OCI-LY7 (cell line): ENCODE data around the gene NCOA7. TPM values are rescaled to one million over a fixed set of nuclear protein-coding genes. Genes with fewer than 3 reads are reported as not detected.

Source experiments
- BruUV-seq: library from RNA; stranded (reverse); fragments of 400-500 nt; replicated peaks from 2 replicates; lab custom pipeline; 2021; lab: Mats Ljungman, UMichigan
- CTCF ChIA-PET: fragments of 300-600 bp; sonication (Branson Sonifier 250); formaldehyde crosslinking; loops from one replicate; lab custom pipeline; 2022; ENCODE audit warnings: antibody characterized with exemption; ENCODE audit not compliant: unreplicated experiment; lab: Charles Lee
- POLR2A ChIA-PET: fragments of 300-600 bp; sonication (Branson Sonifier 250); formaldehyde crosslinking; loops from one replicate; lab custom pipeline; 2022; ENCODE audit warnings: antibody characterized with exemption; lab: Charles Lee
- DNase-seq: peaks from one replicate; pipeline ENCODE4 v3.0.0-alpha.2; 2015; ENCODE audit warnings: low spot score
- H2AFZ ChIP-seq: fragments of 200-600 bp; sonication (generic), shearing (Covaris generic); 2 replicates; pipeline ENCODE4 v1.6.1; 2014; ENCODE audit warnings: mild to moderate bottlenecking, antibody characterized with exemption, low read length, moderate library complexity
- H3K27ac ChIP-seq: fragments of 200-600 bp; sonication (generic); 2 replicates; pipeline ENCODE4 v1.5.1; 2014; ENCODE audit warnings: mixed run types, low read depth, mild to moderate bottlenecking, moderate library complexity, low read length, inconsistent platforms; ENCODE audit not compliant: poor library complexity, severe bottlenecking
- H3K36me3 ChIP-seq: fragments of 200-600 bp; sonication (generic); 2 replicates; pipeline ENCODE4 v1.6.1; 2014; ENCODE audit warnings: mild to moderate bottlenecking, antibody characterized with exemption, low read length, moderate library complexity, mixed read lengths; ENCODE audit not compliant: insufficient read depth
- H3K4me1 ChIP-seq: fragments of 200-600 bp; sonication (generic); 2 replicates; pipeline ENCODE4 v1.5.1; 2014; ENCODE audit warnings: mild to moderate bottlenecking, low read length; ENCODE audit not compliant: insufficient read depth, poor library complexity, severe bottlenecking
- H3K4me2 ChIP-seq: fragments of 200-600 bp; sonication (generic); 2 replicates; pipeline ENCODE4 v1.6.1; 2014; ENCODE audit warnings: mild to moderate bottlenecking, low read length
- H3K4me3 ChIP-seq: fragments of 200-600 bp; sonication (generic); 2 replicates; pipeline ENCODE4 v1.5.1; 2014; ENCODE audit warnings: mild to moderate bottlenecking, low read depth, low read length; ENCODE audit not compliant: poor library complexity, severe bottlenecking
- H3K79me2 ChIP-seq: fragments of 200-600 bp; sonication (generic); 2 replicates; pipeline ENCODE4 v1.6.1; 2016; ENCODE audit warnings: low read depth, mild to moderate bottlenecking, low read length, moderate library complexity, mixed read lengths; ENCODE audit not compliant: insufficient read depth
- H3K9me2 ChIP-seq: fragments of 200-600 bp; sonication (generic); 2 replicates; pipeline ENCODE4 v1.6.1; 2016; ENCODE audit warnings: mild to moderate bottlenecking, low read length, mixed read lengths; ENCODE audit not compliant: insufficient read depth
- H3K9me3 ChIP-seq: fragments of 200-600 bp; sonication (generic); 2 replicates; pipeline ENCODE4 v1.6.1; 2014; ENCODE audit warnings: mild to moderate bottlenecking, mixed run types, low read length, mixed read lengths
- H4K20me1 ChIP-seq: fragments of 200-600 bp; sonication (generic); 2 replicates; pipeline ENCODE4 v1.6.1; 2014; ENCODE audit warnings: mild to moderate bottlenecking, antibody characterized with exemption, low read length, moderate library complexity, mixed read lengths; ENCODE audit not compliant: insufficient read depth
- EZH2phosphoT487 ChIP-seq: fragments of 200-600 bp; sonication (generic); IDR thresholded peaks from 2 replicates; pipeline ENCODE4 v1.6.1; 2018; ENCODE audit warnings: low read depth, borderline replicate concordance, mild to moderate bottlenecking, mixed run types, antibody characterized with exemption, low read length, moderate library complexity, mixed read lengths
- intact Hi-C: fragments of 100-400 bp; cut with micrococcal nuclease; formaldehyde crosslinking; loops from one replicate; pipeline ENCODE4 v1.10.0; 2022; ENCODE audit not compliant: unreplicated experiment
- total RNA-seq, 2 experiments: library from RNA; depleted of rRNA in 1 of 2; stranded (reverse); fragments of >200 nt in 1 of 2; shearing (Covaris generic) in 1 of 2; gene quantifications; 2 replicates each; pipeline ENCODE4 v1.2.3, GENCODE V29; 2014 to 2022
- TF ChIP-seq, protein P1 (sequence below): fragments of 200-600 bp; sonication (generic); conservative IDR thresholded peaks from 2 replicates; pipeline ENCODE4 v1.5.1; 2014; ENCODE audit warnings: mild to moderate bottlenecking, antibody characterized with exemption, low read length, moderate library complexity, mixed read lengths

Gene NCOA7
- total RNA-seq, 2 experiments from 2014 or later: 14.8 to 52.2 TPM

DNA sequence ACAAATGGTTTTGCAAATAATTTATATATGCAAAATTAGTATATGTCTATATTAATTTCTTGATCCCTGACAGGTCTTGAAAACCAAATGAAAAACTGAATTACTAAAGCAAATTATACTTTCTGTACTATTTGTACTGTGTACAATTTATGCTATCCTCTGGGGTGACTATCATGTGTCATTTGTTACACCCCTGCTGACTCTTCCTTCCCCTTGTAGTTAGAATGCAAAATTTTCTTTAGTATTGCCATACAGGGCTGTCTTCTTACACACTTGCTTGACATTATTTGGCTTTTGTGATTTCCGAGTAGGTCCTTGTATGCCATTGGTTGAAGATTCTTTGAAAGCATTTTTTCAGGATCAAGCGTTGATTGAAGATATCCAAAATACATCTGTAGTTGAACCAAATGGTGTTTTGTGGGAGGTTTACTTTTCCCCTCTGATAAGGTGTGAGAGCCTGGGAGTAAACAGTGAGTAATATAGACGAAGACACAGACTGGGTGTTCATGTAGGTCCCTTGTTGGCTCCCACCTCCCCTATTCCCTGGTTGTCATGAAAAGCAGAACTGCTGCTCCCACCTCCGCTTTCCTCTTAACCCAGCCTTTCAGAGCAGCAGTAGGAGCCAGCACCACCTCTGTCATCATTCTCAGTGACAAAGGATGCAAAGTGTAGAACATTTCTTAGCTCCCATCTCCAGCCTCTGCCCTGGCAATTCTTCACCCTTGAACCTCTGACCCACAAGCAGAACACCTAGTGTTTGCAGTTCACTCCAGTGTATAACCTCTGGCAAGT is 29.0 kb downstream of the NCOA7 start:
- ChIA-PET CTCF (interaction anchor here (1.0 kb wide), 1 partner anchor 15 kb away, joined by 4 read pairs; no protein-coding TSS in a partner anchor), POLR2A (interaction anchor here (0.8 to 2.6 kb wide), 4 partner anchors 9 to 30 kb away, joined by 3 to 7 read pairs (median 4); no protein-coding TSS in a partner anchor)
- intact Hi-C loops: no loop called here
- H3K79me2 ChIP-seq: peaks cover 26% of the 10 kb centered on the region; the same call in 1 of the 2 replicates
- TF ChIP-seq, protein P1, sequence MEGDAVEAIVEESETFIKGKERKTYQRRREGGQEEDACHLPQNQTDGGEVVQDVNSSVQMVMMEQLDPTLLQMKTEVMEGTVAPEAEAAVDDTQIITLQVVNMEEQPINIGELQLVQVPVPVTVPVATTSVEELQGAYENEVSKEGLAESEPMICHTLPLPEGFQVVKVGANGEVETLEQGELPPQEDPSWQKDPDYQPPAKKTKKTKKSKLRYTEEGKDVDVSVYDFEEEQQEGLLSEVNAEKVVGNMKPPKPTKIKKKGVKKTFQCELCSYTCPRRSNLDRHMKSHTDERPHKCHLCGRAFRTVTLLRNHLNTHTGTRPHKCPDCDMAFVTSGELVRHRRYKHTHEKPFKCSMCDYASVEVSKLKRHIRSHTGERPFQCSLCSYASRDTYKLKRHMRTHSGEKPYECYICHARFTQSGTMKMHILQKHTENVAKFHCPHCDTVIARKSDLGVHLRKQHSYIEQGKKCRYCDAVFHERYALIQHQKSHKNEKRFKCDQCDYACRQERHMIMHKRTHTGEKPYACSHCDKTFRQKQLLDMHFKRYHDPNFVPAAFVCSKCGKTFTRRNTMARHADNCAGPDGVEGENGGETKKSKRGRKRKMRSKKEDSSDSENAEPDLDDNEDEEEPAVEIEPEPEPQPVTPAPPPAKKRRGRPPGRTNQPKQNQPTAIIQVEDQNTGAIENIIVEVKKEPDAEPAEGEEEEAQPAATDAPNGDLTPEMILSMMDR: no peak
- no peak for TF ChIP-seq EZH2phosphoT487
- H3K9me2 ChIP-seq: no peaks in the 10 kb centered on the region
- H3K4me3 ChIP-seq: no peak overlapping the region
- no peak overlapping the region for H3K4me2 ChIP-seq
- BruUV-seq: no TSS peak
- H2AFZ ChIP-seq: no peak overlapping the region
- peaks cover 81% of the 10 kb centered on the region for H3K36me3 ChIP-seq
- no peaks in the 10 kb centered on the region for H3K9me3 ChIP-seq
- H3K27ac ChIP-seq: no peak overlapping the region
- H3K4me1 ChIP-seq: peaks cover 20% of the 10 kb centered on the region
- H4K20me1 ChIP-seq: no peaks in the 10 kb centered on the region
- no peak for DNase-seq

DNA sequence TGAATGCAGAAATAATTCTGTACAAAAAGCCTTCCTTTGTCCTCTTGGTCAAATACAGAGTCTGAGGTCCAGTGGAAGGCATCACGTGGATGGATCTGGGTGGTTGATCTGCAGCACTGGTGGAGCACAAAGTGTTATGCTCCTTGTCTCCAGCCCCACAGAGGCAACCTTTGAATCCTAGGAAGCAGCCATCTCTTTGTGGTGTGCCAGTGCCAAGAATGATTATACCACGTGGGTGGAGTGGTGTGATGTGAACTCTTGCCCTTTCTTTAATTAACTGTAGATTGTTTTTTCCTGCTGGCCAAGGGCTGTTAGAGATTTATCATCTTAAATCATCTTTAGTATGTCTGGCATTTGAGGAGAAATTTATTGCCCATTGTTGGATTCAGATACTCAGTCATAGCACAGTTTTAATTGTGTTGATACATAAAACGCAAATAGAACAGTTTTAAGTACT is 31.1 kb downstream of the NCOA7 start:
- Histone ChIP-seq H3K4me3 (no peak overlapping the region), H3K9me2 (no peaks in the 10 kb centered on the region), H3K36me3 (peaks cover 81% of the 10 kb centered on the region), H3K27ac (no peak overlapping the region), H3K4me2 (no peak overlapping the region), H3K79me2 (peaks cover 5% of the 10 kb centered on the region; the same call in 1 of the 2 replicates), H4K20me1 (no peaks in the 10 kb centered on the region), H3K9me3 (no peaks in the 10 kb centered on the region), H3K4me1 (peaks cover 8% of the 10 kb centered on the region), H2AFZ (no peak overlapping the region)
- ChIA-PET CTCF (no interaction called here), POLR2A (interaction anchor here (2.6 kb wide), 1 partner anchor 12 kb away, joined by 7 read pairs; no protein-coding TSS in a partner anchor)
- TF ChIP-seq EZH2phosphoT487: no peak
- TF ChIP-seq, protein P1: no peak
- DNase-seq: no peak
- no TSS peak for BruUV-seq
- intact Hi-C loops: no loop called here
